GM12892 (cell line): ENCODE measurements around the gene HERPUD1.

ENCODE experiments used
- DNase-seq: peaks from one replicate; pipeline ENCODE4 v3.0.0; 2011; ENCODE audit not compliant: insufficient read length
- FAIRE-seq: peaks from 2 replicates; lab custom pipeline; 2011; peaks lifted over from hg19 to GRCh38; lab: Jason Lieb, UNC
- POLR2A ChIP-seq: IDR thresholded peaks from 2 replicates; pipeline ENCODE4 v1.6.1; 2011; ENCODE audit warnings: low read depth, low read length, control low read depth
- POLR2AphosphoS5 ChIP-seq: IDR thresholded peaks from 2 replicates; pipeline ENCODE4 v1.6.1; 2011; ENCODE audit warnings: low read depth, low read length, control low read depth
- TAF1 ChIP-seq: IDR thresholded peaks from 2 replicates; pipeline ENCODE4 v1.6.1; 2011; ENCODE audit warnings: low read depth, mild to moderate bottlenecking, control low read depth, low read length, borderline replicate concordance

HERPUD1 gene

DNA sequence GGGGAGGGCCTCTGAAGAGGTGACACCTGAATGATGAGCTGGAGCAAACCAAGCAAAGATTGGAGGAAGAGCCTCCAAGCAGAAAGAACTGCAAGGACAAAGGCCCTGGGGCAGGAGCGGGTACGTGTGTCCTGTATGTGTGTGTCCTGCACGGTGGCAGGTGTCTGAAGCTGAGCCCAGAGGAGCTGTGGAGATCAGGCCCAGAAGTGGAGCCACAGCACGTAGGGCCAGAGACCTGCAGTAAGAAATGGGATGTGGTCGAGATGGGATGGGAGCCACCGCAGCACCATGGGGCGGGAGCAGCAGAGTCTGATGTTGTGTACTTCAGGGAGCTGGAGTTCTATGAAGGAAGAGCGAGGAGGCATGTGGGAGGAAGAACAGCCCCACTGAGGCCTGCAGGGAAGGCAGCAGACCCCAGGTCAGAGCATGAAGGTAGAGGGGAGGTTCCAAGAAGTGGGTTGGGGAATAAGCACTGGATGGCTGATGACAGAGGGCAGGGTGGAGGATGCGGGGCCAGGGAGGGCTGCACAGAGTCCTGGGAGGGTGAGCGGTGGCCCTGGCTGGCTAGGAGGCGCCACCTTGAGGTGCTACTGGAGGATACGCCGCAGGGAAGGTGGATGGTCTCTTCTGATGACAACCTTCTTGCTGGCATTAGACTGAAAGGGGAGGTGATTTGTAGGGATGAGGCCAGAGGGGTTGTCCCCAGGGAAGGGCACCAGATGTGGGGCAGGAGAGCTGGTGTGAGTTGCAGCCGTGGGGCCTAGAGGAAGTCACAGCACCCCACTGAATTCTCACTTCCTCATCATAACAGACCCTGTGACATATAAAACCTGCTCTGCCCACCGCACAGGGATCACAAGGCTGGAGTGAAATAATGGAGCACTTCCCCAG lies 19.2 kb downstream of the HERPUD1 start:
- TF ChIP-seq TAF1 (no peak), POLR2AphosphoS5 (no peak), POLR2A (no peak)
- FAIRE-seq (peak; percentile 97), DNase-seq (peak; percentile 65)

DNA sequence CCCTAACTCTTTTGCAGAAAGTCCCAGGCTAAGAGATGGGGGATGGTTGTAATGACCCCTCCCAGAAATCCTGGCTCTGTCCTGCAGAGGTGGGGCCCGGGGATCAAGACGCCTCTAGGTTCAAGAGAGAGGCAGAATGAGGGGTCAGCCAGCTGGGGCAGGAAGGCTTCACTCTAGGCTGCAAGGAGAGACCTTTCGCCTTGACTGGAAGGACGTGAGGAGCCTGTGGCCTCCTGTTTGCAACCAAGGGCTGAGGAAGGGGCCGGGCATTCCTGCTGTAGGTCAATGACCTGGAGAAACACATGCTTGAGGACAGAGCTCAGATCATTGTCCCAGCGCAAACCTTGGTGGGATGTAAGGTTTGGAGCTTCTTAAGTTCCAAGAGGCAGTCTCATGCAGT lies 21.1 kb downstream of the HERPUD1 start:
- no peak for TF ChIP-seq TAF1
- TF ChIP-seq POLR2AphosphoS5 = no peak
- no peak for TF ChIP-seq POLR2A

DNA sequence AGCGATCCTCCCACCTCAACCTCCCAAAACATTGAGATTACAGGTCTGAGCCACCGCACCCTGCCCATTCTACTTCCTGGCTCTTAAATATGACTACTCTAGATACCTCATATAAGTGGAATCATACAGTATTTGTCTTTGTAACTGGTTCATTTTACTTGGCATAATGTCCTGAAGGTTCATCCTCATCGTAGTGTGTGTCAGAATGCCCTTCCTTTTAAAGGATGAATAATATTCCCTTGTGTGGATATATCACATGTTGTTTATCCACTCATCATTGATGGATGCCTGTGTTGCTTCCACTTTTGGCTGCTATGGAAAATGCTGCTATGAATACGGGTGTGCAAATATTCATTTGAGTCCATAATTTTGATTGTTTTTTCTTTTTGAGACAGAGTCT lies 24.1 kb downstream of the HERPUD1 start:
- TF ChIP-seq POLR2AphosphoS5 (no peak), TAF1 (no peak), POLR2A (no peak)
- no peak for FAIRE-seq

More for the DNA sequence above, 21.1 kb downstream of the HERPUD1 start:
- FAIRE-seq (no peak), DNase-seq (no peak)

DNA sequence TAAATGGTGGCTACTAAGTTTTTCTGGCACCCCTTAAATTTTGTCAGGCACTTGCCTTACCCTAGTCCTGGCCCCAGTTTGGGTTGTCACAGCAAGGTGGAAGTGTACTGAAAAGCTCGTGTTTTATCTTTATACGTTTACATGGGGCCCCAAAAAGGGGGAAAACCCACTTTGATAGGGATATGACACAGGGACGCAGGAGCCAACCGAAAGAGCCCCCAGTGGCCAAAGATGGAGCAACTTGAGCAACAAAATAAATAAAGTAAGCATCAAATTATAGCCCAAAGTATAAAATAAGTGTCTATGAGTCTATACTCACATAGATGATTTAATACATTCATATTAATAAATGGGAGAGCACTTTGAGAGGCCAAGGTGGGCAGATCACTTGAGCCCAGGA lies 24.8 kb downstream of the HERPUD1 start:
- no peak for FAIRE-seq
- no peak for DNase-seq
- no peak for TF ChIP-seq POLR2AphosphoS5
- no peak for TF ChIP-seq TAF1
- TF ChIP-seq POLR2A = no peak

More for the DNA sequence above, 24.1 kb downstream of the HERPUD1 start:
- no peak for DNase-seq

DNA sequence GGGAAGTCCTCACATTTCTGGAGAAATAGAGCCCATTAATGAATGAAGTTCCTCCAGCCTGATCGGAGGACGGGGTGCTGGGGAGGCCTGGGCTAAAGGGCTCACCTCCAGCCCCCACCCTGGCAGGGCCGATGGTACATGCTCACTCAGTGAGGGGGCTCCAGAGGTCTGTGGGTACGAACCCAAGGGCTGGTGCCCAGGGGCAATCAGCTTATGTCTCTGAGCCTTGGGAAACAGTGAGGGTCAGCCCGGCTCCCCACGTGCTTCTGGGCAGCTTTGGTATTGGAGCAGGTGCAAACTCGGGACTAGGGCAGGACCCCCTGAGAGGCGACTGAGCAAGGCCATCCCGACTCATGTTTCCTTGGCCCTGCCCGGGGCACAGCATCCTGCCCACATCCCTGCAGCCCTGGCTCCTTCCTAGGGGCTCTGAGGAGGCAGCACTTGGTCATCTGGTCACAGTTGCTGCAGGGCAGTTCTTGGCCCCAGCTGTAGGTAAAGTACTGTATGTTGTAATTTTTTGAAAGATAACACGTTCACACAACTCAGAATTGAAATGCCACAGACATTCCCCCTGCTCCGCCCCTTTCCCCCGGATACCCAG lies 28.8 kb downstream of the HERPUD1 start:
- TF ChIP-seq POLR2A (no peak), POLR2AphosphoS5 (no peak), TAF1 (no peak)
- DNase-seq = no peak
- FAIRE-seq = no peak

DNA sequence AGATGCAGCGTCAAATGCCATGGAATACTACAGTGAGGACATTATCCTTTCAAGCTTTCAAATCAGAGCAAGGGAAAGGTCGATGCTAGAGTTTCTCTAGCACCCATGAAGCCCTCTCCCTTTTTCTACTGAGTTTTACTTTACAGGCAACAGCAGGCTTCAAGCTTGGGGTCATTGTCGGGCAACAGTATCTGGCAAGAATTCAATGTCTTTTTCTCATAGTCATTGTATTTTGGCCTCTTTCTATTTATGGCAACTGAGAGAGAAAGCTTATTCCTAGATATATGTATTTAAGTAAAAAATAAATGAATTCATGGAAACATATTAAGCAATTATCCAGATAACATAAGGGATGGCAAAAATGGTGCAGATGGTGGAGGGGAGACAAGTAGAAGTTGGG lies 29.4 kb downstream of the HERPUD1 start:
- no peak for DNase-seq
- FAIRE-seq = no peak
- no peak for TF ChIP-seq POLR2A

DNA sequence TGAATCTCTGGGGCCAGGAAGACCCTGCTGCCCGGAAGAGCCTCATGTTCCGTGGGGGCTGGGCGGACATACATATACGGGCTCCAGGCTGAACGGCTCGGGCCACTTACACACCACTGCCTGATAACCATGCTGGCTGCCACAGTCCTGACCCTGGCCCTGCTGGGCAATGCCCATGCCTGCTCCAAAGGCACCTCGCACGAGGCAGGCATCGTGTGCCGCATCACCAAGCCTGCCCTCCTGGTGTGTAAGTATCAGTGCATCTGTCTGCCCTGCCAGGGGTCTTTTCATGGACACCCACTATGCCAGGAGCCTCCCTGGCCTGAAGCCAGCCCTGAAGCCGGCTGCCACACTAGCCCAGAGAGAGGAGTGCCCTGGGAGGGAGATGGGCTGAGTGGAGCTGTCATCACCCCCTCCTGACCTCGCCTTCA lies 29.9 kb downstream of the HERPUD1 start, which contains the start of gene CETP:
TSS of gene CETP (plus strand) at position 100 of the 431 bp plus-strand sequence. CDS start at position 130, 30 bp downstream.
- DNase-seq (no peak), FAIRE-seq (no peak)
- TF ChIP-seq POLR2AphosphoS5 (no peak), TAF1 (no peak), POLR2A (no peak)

DNA sequence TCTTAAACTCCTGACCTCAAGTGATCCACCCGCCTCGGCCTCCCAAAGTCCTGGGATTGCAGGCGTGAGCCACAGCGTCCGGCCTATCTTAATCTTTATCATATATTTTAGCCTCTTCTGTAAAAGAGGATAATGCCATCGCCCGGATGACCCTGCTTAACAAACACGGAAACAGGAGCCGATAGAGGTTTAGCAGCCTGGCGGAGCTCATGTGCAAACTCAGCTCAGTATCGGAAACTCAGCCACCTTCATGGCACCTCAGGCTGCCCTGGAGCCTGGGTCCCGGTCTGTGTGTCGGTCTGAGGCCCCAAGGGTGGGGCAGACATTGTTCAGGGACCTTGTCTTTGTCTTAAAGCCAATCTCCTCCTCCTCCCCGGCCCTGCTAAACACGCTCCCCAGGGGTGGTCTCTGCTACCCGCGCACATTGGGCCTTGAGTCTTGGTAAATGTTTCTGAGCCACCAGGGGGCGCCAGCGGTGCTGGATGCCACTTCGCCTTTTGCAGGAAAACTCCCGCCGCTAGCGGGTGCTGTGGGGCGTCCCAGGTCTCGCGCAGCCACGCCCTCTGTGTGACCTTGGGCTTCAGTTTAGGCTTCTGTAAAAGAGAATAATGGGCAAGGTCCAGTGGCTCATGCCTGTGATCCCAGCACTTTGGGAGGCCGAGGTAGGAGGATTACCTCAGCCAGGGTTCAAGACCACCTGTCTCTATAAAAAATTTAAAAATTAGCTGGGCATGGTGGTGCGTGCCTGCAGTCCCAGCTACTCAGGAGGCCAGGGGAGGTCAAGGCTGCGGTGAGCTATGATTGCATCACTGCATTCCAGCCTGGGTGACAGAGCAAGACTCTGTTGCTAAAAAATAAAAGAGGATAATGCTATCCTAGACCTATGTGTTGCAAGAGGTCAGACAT lies 32.6 kb downstream of the HERPUD1 start:
- peak; percentile 82 for FAIRE-seq
- TF ChIP-seq POLR2A (no peak), POLR2AphosphoS5 (no peak), TAF1 (no peak)
- peak; percentile 79 for DNase-seq

DNA sequence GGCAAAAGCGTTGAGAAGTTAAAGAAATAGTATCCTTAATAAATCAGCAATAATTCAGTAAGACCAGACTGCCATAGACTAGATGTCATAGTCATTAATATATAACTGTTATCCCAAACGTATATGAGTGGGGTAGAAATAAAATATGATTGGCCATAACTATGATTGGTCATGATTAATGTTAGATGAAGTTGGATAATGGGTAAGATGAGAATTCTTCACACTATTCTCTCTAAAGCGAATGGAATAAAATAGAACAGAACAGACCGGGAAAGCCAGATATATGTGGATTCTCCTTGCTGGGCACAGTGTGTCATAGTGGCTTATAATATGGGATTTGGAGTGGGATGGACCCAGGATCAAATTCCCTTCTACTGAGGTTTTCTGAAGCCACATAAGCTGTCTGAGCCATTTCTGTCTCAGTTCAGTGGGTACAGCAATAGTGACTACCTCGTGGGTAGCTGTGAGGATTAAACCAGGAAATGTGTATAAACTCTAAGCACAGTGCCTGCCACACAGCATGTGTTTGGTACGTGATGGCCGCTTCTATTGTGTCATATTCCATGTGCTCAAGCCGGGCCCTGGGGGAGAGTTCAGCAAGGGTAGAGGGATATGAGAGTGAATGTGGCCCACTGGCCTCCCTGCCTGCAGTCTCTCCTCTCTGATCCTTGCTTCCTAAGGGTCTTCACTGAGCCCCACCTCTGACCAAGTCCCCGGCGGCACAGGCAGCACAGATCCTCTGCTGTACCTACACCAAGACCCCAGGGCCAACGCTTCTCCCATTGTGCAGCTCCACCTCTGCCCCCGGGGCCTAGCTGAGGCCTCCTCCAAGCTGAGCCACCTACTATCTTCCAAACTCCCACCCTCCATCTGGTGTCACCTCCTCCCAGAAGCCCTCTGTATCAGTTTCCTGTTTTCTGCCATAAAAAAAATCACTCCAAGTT lies 33.5 kb downstream of the HERPUD1 start:
- FAIRE-seq (no peak), DNase-seq (no peak)
- TF ChIP-seq POLR2A (no peak), POLR2AphosphoS5 (no peak), TAF1 (no peak)

DNA sequence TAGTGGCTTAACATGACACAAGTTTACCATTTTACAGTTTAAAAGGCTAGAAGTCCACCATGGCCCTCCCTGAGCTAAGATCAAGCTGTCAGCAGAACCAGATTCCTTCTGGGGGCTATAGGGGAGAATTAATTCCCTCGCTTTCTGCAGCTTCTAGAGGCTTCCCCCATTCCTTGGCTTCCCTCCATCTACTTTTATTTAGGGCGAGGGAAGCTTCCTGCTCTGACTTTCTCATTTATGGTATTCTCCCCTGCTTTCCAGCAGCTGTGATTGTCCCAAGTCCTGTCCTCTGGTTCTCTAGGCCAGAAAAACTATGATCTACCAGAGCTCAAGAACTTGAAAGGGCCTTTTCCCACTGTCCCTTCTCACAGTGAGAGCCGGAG lies 34.1 kb downstream of the HERPUD1 start:
- FAIRE-seq (no peak), DNase-seq (no peak)
- TF ChIP-seq TAF1 (no peak), POLR2AphosphoS5 (no peak), POLR2A (no peak)

DNA sequence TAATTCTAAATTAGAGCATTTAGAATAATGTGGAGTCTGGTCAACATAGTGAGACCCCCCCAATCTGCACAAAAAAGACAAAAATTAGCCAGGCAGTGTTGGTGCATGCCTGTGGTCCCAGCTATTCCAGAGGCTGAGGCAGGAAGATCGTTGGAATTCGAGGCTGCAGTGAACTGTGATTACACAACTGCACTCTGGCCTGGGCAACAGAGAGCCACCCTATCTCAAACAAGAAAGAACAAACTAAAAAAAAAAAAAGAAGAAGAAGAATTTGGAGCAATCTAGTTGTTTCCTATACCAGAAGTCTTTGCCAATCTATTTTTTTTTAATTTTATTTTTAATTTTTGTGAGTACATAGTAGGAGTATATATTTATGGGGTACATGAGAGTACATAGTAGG lies 35.8 kb downstream of the HERPUD1 start:
- no peak for TF ChIP-seq POLR2AphosphoS5
- TF ChIP-seq POLR2A = no peak
- TF ChIP-seq TAF1 = no peak
- FAIRE-seq = no peak
- DNase-seq = no peak
